Cardiac muscle cell (in vitro differentiated cells and primary cell): ENCODE results near the gene CYS1. TPM values are rescaled to one million over a fixed set of nuclear protein-coding genes. Genes with fewer than 3 reads are reported as not detected.

Source experiments
- DNase-seq, 2 donors: peaks; one replicate each; pipeline versions ENCODE4 v3.0.0 to v3.0.0-alpha.2; 2010 to 2017; ENCODE audit warnings: low read depth in 1 of 2, low spot score in 1 of 2
- H3K27ac ChIP-seq: fragments of 200-600 bp; sonication (generic); 2 replicates; pipeline ENCODE4 v1.5.1; 2016
- H3K27me3 ChIP-seq: fragments of 200-600 bp; sonication (generic); 2 replicates; pipeline ENCODE4 v1.6.0; 2016; ENCODE audit warnings: control low read depth
- H3K36me3 ChIP-seq: fragments of 200-600 bp; sonication (generic); 2 replicates; pipeline ENCODE4 v1.5.1; 2016; ENCODE audit warnings: control low read depth
- H3K4me1 ChIP-seq: fragments of 200-600 bp; sonication (generic); 2 replicates; pipeline ENCODE4 v1.8.1; 2017; ENCODE audit warnings: low read depth, mild to moderate bottlenecking, mixed run types
- H3K4me3 ChIP-seq: fragments of 200-600 bp; sonication (generic); 2 replicates; pipeline ENCODE4 v1.5.1; 2016; ENCODE audit warnings: mild to moderate bottlenecking
- H3K9me3 ChIP-seq: fragments of 200-600 bp; sonication (generic); 2 replicates; pipeline ENCODE4 v1.5.1; 2017; ENCODE audit warnings: low read depth, mild to moderate bottlenecking, control low read depth
- CTCF ChIP-seq: IDR thresholded peaks from 2 replicates; pipeline ENCODE4 v1.5.1; 2012; ENCODE audit warnings: low read depth, mild to moderate bottlenecking, low read length
- polyA plus RNA-seq: library from polyadenylated mRNA; unstranded; fragments of >200 nt; fragmentation: Nextera tagmentation; extraction: Ambion mirVana; gene quantifications from 2 replicates; pipeline ENCODE4 v1.2.1, GENCODE V29; 2016
- total RNA-seq: library from RNA; depleted of rRNA; stranded (reverse); fragments of >200 nt; gene quantifications from 2 replicates; pipeline ENCODE4 v1.2.3, GENCODE V29; 2016

CYS1 gene
- total and polyA plus RNA-seq, 2 experiments from 2014 or later, result 0.89 to 1.1 TPM

- H3K4me1 ChIP-seq, result peaks cover 6% of the 10 kb centered on the region
- H3K27me3 ChIP-seq, result no peaks in the 10 kb centered on the region
- H3K36me3 ChIP-seq, result peaks cover 9% of the 10 kb centered on the region
- TF ChIP-seq CTCF, result no peak
- peak; percentile 96 to 98 for DNase-seq
- H3K4me3 ChIP-seq, result peak overlapping the region; percentile 81
- peak overlapping the region; percentile 98 for H3K27ac ChIP-seq
- no peaks in the 10 kb centered on the region for H3K9me3 ChIP-seq
Observed at GRCh38 chr2:10043906-10044601, 36.2 kb downstream of the CYS1 start.

GRCh38 chr2:10043256-10043905 lies 36.8 kb downstream of the CYS1 start, which contains the start of gene KLF11:
TSS of gene KLF11 (plus strand) at chr2:10043550. CDS start at chr2:10043717, 167 bp downstream.
- Histone ChIP-seq H3K27ac (peak within 1 kb of the TSS; percentile 98), H3K4me1 (peaks cover 6% of the 10 kb centered on the region)
- TF ChIP-seq CTCF, result no peak

GRCh38 chr2:10042301-10043161 lies 37.7 kb downstream of the CYS1 start:
- H3K27me3 ChIP-seq, result no peaks in the 10 kb centered on the region
- peaks cover 6% of the 10 kb centered on the region for H3K4me1 ChIP-seq
- DNase-seq, result peak; percentile 85 to 91
- H3K4me3 ChIP-seq, result peak overlapping the region; percentile 37
- no peaks in the 10 kb centered on the region for H3K9me3 ChIP-seq
- peak overlapping the region; percentile 89 for H3K27ac ChIP-seq
- no peaks in the 10 kb centered on the region for H3K36me3 ChIP-seq
- TF ChIP-seq CTCF, result no peak

More at GRCh38 chr2:10043256-10043905, 36.8 kb downstream of the CYS1 start, which contains the start of gene KLF11:
- Histone ChIP-seq H3K27me3 (no peaks in the 10 kb centered on the region), H3K9me3 (no peaks in the 10 kb centered on the region), H3K4me3 (peak within 1 kb of the TSS; percentile 81), H3K36me3 (peaks cover 8% of the 10 kb centered on the region)
- DNase-seq, result peak; percentile 97

GRCh38 chr2:10041711-10042110 lies 38.5 kb downstream of the CYS1 start:
- peak overlapping the region; percentile 89 for H3K27ac ChIP-seq
- no peak for TF ChIP-seq CTCF
- no peaks in the 10 kb centered on the region for H3K9me3 ChIP-seq
- no peaks in the 10 kb centered on the region for H3K27me3 ChIP-seq
- no peak overlapping the region for H3K4me3 ChIP-seq
- DNase-seq, result no peak
- no peaks in the 10 kb centered on the region for H3K36me3 ChIP-seq
- H3K4me1 ChIP-seq, result peaks cover 6% of the 10 kb centered on the region

GRCh38 chr2:10039658-10040410 lies 40.4 kb downstream of the CYS1 start:
- Histone ChIP-seq H3K4me3 (no peak overlapping the region), H3K9me3 (no peaks in the 10 kb centered on the region), H3K4me1 (peaks cover 6% of the 10 kb centered on the region), H3K27me3 (no peaks in the 10 kb centered on the region), H3K27ac (no peak overlapping the region), H3K36me3 (no peaks in the 10 kb centered on the region)
- no peak for DNase-seq
- TF ChIP-seq CTCF, result no peak
